RCC 7860 (cell line): ENCODE data around the gene CENPX.
"Not testable (repeated sequence)": the region's sequence is repeated elsewhere in the genome, so short reads cannot be mapped to it uniquely, and the experiment has no call there.

Source experiments
- DNase-seq: peaks from one replicate; pipeline ENCODE4 v3.0.0-alpha.2; 2015; ENCODE audit warnings: low spot score
- FAIRE-seq: peaks from 2 replicates; lab custom pipeline; 2012; peaks lifted over from hg19 to GRCh38; lab: Jason Lieb, UNC

Gene CENPX

DNA sequence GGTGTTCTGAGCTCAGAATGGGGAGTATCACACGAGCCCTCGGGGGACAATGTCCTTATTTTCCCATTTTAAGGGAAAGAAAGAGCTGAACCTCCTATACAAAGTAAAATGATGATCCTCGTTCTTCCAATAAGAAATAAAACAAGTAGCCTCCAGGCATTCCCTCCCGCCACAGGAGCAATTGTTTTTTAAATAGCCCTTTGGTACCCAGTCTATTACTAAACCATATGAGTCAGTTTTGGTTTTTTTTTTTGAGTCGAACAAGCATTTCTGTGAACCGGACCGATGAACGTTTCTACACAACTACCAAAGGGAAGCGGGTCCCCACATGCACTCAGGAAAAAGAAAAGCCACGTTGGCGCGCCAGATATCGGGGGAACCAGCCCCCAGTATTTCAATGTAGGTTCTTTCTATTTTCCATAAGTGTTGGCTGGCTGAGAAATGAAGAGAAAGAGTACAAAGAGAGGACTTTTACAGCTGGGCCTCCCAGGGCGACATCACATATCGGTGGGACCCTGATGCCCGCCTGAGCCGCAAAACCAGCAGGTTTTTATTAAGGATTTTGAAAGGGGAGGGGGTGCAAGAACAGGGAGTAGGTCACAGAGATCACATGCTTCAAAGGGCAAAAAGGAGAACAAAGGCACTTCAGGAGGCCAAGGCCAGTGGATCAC is 18.6 kb upstream of the CENPX start:
- no peak for FAIRE-seq
- DNase-seq: no peak

DNA sequence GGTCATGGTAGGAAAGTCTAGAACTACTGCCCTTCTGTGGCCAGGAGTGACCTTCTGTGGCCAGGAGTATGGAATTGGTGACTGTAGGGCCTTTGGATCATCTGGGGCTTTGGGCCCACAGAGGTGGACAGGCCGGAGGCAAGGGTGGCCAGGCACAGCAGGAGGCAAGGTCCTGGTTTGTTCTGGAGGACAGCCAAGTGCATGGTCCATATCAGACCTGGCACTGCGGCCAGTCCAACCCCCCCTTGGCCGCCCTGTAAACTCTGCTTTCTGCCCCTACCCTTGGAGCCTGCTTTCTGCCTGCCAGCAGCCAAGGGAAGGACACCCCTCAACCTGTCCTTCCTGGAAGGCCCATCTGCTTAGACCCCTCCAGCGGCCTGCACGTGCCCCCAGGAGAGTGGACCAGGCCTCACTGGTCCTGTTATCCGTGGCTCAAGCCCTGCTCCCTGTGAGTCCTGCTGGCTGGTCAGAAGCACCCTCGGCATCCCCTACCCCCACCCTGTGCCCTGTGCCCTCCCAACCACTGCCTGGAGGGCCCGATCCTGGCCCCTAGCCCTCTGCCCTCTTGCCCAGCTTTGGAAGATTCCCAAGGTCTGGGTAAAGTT is 17.1 kb upstream of the CENPX start:
- FAIRE-seq (peak; percentile 54), DNase-seq (peak; percentile 60)

DNA sequence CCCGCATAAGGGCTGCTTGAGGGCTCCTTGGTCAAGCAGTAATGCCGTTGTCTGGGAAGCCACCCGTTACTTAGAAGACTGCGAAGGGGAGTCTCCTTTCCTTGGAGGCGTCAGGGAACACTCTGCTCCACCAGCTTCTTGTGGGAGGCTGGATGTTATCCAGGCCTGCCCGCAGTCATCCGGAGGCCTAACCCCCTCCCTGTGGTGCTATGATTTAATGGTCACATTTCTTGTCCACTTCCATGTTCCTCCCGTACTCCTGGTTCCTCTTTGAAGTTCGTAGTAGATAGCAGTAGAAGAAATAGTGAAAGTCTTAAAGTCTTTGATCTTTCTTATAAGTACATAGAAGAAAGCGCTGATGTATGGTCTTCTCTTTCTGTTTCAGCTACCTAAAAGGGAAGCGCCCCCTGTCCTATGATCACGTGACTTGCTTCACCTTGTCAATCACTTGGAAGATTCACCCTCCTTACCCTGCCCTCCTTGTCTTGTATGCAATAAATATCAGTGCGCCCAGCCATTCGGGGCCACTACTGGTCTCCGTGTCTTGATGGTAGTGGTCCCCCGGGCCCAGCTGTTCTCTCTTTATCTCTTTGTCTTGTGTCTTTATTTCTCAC is 16.2 kb upstream of the CENPX start:
- not testable (repeated sequence) for DNase-seq, FAIRE-seq

DNA sequence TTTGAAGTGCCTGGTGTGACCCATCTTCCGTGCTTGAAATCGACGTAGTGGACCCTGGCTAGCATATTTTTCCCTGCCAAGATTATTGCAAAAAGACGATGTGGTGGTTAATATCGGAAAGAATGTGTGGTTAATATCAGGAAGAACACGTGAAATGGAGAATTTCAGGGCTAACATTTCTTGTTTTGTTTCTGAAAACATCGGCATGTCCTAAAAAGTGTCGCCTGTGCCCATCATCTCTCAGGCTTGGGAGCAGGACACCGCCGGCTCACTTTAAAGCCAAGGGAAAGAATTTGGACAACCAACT is 15.2 kb upstream of the CENPX start:
- DNase-seq: no peak
- FAIRE-seq: no peak

DNA sequence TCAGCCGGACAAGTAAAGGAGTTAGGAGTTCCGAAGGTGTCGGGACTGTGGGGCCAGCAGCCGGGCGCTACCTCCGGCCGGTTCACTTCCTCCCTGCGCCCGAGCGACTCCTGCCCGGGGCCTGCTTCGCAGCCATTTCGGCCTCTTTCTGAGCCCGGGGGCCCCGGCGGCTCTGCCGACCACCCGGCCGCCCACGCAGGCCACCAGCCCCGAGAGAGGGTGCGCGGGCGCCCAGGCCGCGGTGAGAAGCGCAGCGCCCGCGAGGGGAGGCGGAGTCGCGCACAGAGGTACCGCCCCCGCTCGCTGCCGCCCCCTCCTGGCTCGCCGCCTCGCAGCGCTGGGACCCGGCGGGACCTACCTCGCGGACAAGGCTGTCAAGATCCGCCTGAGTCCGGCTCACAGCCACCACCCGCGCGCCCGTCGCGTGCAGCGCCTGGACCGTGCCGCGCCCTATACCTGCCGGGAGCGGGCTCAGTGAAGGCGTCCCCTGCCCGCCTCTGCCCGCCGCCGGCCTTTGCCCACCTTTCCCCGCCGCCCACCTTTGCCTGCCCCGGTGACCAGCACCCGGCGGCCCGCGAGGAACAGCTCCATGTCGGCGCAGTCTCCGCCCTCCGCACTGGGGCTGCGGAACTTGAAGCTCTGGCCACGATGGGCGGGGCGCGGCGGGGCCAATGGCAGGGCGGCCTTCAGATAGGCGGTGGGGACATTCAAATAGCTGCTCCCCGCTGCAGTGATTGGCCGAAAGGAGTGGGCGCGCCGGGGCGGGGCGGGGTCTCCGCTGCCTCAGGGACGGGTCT is 14.6 kb upstream of the CENPX start, which contains the start of gene DCXR:
TSS of gene DCXR (minus strand) at position 606 of the 797 bp plus-strand sequence. CDS start at position 591, 15 bp downstream.
- DNase-seq (peak; percentile 84), FAIRE-seq (peak; percentile 79)

DNA sequence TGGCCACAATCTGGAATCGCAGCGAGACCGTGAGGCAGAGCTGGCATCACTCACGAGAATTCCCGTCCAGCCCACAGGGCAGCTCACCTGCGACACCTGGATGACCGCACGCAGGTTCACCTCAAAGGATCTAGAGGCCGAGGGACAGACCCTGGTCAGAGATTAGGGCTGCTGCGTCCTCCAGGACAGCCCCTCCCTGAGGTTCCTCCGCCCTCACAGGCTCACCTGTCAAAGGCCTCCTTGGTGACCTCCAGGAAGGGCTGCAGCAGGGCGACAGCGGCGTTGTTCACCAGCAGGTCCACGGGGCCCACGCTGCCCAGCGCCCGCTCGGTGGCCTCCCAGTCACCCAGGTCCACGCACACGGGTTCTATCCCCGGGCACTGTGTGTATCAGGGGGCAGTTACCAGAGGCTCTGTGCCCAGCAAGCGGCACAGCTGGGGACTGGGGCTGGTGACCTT is 14.0 kb upstream of the CENPX start:
- FAIRE-seq: no peak
- no peak for DNase-seq

DNA sequence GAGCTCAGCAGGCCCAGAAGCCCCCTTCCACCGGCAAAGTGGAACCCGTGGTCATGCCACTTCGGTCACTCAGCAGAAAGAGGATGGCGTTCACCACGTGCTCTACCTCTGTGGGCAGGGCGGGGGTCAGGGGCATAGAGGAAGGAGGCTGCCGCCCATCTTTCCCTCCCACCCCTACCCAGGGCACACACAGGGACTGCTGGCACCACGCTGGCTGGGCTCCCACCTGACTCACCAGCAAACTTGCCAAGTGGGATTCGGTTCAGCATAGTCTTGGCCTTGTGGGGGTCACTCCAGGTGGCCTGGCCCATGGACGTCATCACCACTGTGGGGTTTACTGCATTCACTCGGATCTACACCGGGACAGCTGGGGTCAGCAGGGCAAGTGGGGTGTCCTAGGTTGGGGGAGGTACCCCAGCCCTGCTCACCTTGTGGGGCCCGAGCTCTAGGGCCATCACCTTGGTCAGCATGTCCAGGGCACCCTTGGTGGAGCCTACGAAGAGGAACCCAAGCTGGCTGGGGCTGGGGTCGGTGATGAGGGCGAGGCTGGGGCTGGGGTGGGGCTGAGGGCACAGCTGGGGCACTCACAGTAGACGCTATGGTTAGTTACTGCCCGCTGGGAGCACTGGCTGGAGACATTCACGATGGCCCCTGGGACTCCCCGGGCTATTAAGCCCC is 13.4 kb upstream of the CENPX start:
- no peak for FAIRE-seq
- DNase-seq: no peak

DNA sequence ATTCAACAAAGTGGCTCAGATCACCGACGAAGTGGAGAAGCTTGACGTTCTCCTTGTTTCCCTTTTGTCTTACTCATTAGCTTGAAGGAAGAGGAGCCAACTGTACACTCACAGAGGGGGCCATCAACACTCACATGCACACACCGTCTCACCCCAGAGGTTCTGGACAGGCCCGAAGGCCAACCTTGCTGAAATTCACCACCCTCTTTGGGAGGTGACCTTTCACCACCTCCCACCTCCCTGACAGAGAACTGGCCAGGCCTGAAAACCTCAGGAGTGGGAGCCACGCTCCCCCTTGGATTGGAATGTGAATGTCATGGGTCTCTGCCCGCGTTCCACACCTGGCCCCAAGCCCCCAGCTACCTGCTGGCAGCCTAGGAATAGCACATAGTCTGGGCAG is 12.8 kb upstream of the CENPX start:
- DNase-seq (no peak), FAIRE-seq (no peak)

DNA sequence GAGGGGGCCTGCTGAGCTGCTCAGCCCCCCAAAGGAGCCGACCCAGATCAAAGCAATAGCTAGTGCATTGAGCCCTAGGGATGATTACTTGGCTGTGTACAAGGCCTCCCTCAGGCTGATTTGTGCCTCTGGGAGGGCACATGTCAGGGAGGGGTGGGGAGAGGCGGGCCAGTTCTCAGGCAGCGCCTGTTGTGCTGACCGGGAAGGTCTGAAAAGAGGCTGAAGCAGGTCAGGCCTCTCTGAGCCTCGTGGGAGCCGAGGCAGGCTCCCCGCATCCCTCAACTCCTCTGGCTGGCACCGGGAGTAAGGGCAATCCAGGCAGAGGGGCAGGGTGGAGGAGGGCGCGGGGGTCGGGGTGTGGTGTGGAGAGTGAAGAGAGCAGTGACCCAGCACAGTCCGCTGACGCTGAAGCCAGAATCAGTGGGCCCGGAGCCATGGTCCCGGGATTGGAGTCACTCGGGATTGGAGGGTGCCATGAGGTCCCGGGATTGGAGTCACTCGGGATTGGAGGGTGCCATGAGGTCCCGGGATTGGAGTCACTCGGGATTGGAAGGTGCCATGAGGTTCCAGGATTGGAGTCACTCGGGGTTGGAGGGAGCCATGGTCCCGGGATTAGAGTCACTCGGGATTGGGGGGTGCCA is 11.8 kb upstream of the CENPX start:
- FAIRE-seq (no peak), DNase-seq (no peak)

DNA sequence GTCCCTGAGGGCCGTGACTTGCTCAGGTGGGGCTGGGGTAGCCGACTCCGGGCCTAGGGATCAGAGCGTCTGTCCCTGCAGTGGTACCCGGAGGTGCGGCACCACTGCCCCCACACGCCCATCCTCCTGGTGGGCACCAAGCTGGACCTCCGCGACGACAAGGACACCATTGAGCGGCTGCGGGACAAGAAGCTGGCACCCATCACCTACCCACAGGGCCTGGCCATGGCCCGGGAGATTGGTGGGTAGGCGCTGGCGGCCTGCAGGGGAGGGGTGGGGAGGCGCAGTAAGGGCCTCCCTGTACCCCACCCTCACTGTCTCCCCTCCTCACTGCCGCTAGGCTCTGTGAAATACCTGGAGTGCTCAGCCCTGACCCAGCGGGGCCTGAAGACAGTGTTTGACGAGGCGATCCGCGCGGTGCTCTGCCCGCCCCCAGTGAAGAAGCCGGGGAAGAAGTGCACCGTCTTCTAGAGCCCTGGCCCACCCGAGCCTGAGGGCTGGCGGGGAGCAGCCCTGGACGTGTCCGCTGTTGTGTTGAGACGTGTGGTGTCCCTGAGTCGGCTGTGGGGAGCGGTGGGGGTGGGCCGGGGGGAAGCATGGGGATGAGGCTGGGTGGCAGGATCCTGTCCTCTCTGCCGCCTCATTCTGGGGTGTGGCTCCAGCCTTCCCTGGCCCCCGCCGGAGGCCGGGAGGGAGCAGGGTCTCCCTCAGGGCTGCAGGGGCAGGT is 10.8 kb upstream of the CENPX start:
- DNase-seq (no peak), FAIRE-seq (no peak)

DNA sequence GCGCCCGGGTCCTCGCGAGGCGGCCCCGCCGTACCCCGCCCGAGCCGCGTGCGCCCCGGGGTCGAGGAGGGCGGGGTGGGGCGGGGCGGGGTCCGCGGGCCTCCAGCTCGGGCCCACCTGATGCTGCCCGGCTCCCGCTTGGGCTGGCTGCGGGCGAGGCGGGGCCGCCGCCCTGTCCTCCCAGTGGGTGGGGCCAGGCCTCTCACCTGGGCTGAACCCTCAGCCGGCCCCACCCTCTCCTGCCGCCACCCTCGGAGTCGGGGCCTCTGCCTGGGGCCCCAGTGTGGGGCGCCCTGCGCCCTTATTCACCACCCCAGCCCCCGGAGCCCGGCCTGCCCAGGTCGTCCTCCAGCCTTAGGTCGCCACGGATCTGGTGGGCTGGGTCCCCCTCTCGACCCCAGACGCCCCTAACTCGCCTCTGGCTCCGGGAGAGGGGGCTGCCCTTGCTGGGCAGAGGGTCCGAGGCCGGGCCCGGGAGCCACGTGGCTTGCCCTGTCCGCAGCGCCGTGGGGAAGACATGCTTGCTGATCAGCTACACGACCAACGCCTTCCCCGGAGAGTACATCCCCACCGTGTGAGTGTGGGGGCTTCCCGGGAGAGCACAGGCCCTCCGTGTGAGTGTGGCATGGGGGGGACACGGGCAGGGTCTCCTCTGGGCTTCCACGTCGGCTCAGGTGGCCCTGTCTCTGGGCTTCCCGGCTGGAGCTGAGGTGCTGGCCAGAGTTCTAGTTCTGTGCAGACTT is 9.4 kb upstream of the CENPX start:
- FAIRE-seq (no peak), DNase-seq (no peak)

DNA sequence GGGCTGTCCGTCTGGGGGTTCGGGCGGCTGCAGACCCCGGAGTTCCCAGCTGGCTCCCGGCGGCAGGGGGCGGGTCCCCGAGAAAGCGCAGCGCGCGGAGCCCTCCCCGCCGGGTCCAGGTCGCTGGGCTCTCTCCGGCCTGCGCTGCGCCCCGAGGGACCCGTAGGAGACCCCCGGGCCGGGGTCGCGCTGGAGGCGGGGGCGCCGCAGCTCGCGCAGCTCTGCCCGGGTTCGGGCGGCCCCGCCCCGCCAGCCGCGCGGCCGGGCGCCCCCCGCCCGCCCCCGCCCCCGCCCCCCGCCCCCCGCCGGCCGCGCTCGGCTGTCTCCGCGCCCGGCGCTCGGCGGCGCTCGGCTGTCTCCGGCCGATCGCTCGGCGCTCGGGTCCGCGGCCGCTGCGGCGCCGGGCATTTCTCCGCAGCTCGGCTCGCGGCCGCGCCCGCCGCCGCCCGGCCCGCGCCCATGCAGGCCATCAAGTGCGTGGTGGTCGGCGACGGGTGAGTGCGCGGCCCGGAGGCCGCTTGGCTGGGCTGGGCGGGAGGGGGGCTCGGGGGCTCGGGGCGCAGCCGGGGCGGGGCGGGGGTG is 8.7 kb upstream of the CENPX start, which contains the start of gene RAC3:
TSS of gene RAC3 (plus strand) at position 376 of the 582 bp plus-strand sequence. CDS start at position 460, 84 bp downstream.
- no peak for FAIRE-seq
- DNase-seq: no peak

DNA sequence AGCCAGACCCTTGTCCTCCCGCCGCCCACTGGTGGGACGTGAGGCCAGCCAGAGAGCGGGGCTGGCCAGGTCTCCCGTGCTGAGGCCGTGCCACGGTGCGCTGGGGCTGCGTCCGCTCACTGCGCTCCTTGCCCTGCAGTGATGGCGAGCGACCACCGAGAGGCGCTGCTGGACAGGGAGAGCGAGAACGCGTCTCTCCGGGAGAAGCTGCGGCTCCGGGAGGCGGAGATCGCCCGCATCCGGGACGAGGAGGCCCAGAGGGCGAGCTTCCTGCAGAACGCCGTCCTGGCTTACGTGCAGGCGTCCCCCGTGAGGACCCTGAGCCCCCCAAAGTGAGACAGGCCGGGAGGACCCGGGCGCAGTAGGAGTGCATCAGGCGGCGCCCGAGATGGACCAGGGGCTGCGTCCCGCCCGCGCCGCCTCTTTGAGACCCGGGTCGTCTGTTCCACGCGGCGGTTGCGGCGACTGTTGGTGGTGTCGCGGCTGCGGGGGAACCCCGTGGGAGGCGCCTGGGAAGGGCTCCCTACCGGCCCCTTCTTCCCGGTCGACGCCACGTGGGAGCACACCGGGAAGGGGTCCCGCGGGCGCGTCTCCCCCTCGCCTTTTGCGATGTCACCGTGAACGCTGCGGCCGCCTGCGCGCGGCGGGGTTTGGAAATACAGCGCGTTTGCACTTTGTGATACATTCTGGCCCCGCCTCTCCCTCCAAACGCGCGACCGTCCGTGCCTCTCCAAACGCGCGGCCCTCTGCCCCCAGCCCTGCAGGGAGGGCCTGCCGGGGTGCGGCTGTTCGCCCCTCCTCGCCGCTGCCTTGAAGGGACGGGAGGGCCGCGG is 8.0 kb upstream of the CENPX start:
- FAIRE-seq (no peak), DNase-seq (peak; percentile 46)

DNA sequence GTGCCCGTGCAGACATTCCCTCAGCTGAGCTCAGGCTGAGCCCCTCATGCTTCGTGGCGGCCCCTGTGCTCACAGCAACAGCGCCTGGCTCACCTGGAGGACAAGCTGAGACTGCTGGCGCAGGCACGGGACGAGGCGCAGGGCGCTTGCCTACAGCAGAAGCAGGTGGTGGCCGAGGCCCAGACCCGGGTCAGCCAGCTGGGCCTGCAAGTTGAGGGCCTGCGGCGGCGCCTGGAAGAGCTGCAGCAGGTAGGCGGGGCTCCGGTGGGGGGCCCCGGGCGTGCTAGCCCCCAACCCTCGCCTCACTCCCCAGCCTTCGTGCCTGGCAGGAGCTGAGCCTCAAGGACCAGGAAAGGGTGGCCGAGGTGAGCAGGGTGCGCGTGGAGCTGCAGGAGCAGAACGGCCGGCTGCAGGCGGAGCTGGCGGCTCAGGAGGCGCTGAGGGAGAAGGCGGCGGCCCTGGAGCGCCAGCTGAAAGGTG is 7.4 kb upstream of the CENPX start:
- FAIRE-seq (no peak), DNase-seq (no peak)

DNA sequence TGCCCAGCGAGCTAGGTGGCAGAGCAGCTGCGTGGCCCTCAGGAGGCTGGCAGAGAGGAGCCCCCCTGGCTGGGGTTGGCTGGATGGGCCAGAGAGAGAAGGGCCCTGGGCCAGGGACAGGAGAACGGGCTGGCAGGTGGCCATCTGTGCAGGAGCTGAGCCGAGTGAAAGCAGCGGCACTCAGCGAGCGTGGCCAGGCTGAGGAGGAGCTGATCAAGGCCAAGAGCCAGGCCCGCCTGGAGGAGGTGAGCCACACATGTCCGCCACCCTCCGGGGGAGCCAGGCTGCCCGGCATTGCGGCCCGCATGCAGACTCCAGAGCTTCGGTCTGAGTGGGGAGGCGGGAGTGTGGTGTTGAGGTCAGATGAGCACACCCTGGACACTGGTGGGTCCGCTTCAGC is 6.7 kb upstream of the CENPX start:
- FAIRE-seq (no peak), DNase-seq (no peak)

DNA sequence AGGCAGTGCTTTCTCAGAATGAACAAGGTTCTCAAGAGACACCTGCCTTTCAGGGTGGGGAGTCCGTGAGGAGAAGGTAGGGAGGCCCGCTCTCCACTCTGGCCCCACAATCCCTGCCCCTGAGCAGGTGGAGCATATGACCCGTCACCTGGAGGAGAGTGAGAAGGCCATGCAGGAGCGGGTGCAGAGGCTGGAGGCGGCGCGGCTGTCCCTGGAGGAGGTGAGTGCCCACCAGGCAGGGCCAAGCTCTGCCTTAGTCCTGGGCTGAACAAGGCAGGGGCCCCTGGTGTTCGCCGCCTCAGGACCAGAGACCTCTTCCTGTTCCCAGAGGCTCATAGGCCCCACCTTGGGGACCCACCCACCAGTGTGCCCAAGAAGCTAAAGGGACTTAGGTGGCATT is 6.3 kb upstream of the CENPX start:
- FAIRE-seq (no peak), DNase-seq (no peak)

DNA sequence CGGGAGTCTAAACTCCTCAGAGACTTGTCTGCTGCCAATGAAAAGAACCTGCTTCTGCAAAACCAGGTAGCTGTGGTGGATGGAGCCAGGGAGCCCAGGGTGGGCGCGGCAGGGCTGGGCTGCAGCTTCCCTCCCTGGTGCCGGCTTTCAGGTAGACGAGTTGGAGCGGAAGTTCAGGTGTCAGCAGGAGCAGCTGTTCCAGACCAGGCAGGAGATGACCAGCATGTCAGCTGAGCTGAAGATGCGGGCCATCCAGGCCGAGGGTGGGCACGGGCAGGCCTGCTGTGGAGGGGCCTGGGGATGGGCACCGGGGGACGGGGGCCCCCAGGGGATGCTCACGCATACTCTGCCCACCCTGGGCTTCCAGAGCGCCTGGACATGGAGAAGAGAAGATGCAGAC is 5.6 kb upstream of the CENPX start:
- FAIRE-seq: no peak
- no peak for DNase-seq
